Measurements from ENCODE around the gene MBD6. TPM values are rescaled to one million over a fixed set of nuclear protein-coding genes. Genes with fewer than 3 reads are reported as not detected.

MBD6 gene
- total and polyA plus RNA-seq, 7 donors: 11.6 to 52.9 (median 29.5) TPM

GRCh38 chr12:57528831-57529555, 6.4 kb downstream of the MBD6 start:
- intact Hi-C loops (cut with DNase I): no loop called here
- ATAC-seq: no peak
- H3K4me3 ChIP-seq: no peak overlapping the region
- H3K4me1 ChIP-seq: peaks cover 10% of the 10 kb centered on the region
- DNase-seq: no peak
- no peaks in the 10 kb centered on the region for H3K9me3 ChIP-seq
- H3K36me3 ChIP-seq (ENCODE audit: insufficient read depth in 1 of 2, low read depth in 1 of 2): peaks cover 20 to 99% of the 10 kb centered on the region in 2 donors
- 67 to 75% (median 68%) methylated on average over 7 to 10 of the region's 10 CpGs for WGBS, 3 donors
- TF ChIP-seq, protein P1, sequence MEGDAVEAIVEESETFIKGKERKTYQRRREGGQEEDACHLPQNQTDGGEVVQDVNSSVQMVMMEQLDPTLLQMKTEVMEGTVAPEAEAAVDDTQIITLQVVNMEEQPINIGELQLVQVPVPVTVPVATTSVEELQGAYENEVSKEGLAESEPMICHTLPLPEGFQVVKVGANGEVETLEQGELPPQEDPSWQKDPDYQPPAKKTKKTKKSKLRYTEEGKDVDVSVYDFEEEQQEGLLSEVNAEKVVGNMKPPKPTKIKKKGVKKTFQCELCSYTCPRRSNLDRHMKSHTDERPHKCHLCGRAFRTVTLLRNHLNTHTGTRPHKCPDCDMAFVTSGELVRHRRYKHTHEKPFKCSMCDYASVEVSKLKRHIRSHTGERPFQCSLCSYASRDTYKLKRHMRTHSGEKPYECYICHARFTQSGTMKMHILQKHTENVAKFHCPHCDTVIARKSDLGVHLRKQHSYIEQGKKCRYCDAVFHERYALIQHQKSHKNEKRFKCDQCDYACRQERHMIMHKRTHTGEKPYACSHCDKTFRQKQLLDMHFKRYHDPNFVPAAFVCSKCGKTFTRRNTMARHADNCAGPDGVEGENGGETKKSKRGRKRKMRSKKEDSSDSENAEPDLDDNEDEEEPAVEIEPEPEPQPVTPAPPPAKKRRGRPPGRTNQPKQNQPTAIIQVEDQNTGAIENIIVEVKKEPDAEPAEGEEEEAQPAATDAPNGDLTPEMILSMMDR (IDR thresholded peaks at IDR 0.05): no peak
- H3K27ac ChIP-seq: no peak overlapping the region
- H3K27me3 ChIP-seq (ENCODE audit: insufficient read depth in 3 of 3, low read length in 2 of 3): no peaks in the 10 kb centered on the region

DNA sequence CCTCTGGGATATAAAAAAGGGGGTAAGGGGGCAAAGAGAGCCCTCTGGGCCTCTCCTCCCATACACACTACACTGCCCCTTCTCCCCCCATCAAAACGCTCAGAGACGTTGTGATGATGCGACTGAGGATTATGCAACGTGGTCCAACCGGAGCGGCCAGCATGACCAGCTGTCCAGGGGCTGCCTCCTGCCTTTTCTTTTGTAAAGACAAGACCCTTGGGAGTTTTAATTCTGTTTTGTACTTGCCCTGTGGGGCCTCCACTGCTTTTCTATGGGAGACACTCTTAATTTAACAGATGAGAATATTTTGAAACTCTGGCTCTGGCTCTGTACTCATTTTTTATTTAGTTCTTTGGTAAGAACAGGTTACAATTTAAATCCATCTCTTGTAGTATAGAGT, 7.2 kb downstream of the MBD6 start:
- no peak overlapping the region for H3K27ac ChIP-seq
- TF ChIP-seq, protein P1 (IDR thresholded peaks at IDR 0.05): no peak
- no peak for DNase-seq
- intact Hi-C loops (cut with DNase I): no loop called here
- H3K4me1 ChIP-seq: peaks cover 2% of the 10 kb centered on the region
- H3K9me3 ChIP-seq: no peaks in the 10 kb centered on the region
- no peak overlapping the region for H3K4me3 ChIP-seq
- no peaks in the 10 kb centered on the region for H3K27me3 ChIP-seq (ENCODE audit: insufficient read depth in 3 of 3, low read length in 2 of 3)
- ATAC-seq: no peak
- 39 to 56% (median 47%) methylated on average over 6 of the region's 6 CpGs for WGBS, 3 donors
- H3K36me3 ChIP-seq (ENCODE audit: insufficient read depth in 1 of 2, low read depth in 1 of 2): peaks cover 23 to 99% of the 10 kb centered on the region in 2 donors

- Histone ChIP-seq H3K27ac (no peak overlapping the region), H3K4me1 (no peaks in the 10 kb centered on the region), H3K9me3 (no peaks in the 10 kb centered on the region), H3K27me3 (ENCODE audit: insufficient read depth in 3 of 3, low read length in 2 of 3) (no peaks in the 10 kb centered on the region), H3K36me3 (ENCODE audit: insufficient read depth in 1 of 2, low read depth in 1 of 2) (peaks cover 26 to 99% of the 10 kb centered on the region in 2 donors), H3K4me3 (no peak overlapping the region)
- DNase-seq (no peak), ATAC-seq (no peak)
- intact Hi-C loops (cut with DNase I): no loop called here
- WGBS, 3 donors: 64 to 84% (median 73%) methylated on average over 5 of the region's 5 CpGs
- TF ChIP-seq, protein P1 (IDR thresholded peaks at IDR 0.05): no peak
Observed at GRCh38 chr12:57530396-57531142, 7.9 kb downstream of the MBD6 start.

GRCh38 chr12:57531836-57532235, 9.2 kb downstream of the MBD6 start:
- TF ChIP-seq, protein P1 (IDR thresholded peaks at IDR 0.05): no peak
- H3K4me1 ChIP-seq: no peaks in the 10 kb centered on the region
- WGBS, 3 donors: 57 to 82% (median 74%) methylated on average over 1 of the region's 1 CpG
- no peak overlapping the region for H3K4me3 ChIP-seq
- H3K9me3 ChIP-seq: no peaks in the 10 kb centered on the region
- H3K27me3 ChIP-seq (ENCODE audit: insufficient read depth in 3 of 3, low read length in 2 of 3): no peaks in the 10 kb centered on the region
- peaks cover 30 to 97% of the 10 kb centered on the region in 2 donors for H3K36me3 ChIP-seq (ENCODE audit: insufficient read depth in 1 of 2, low read depth in 1 of 2)
- H3K27ac ChIP-seq: no peak overlapping the region
- DNase-seq (no peak), ATAC-seq (peak in 1 of 4 donors; percentile 5)
- intact Hi-C loops (cut with DNase I): no loop called here
